HepG2 (cell line): ENCODE data around the gene TSACC. TPM values are rescaled to one million over a fixed set of nuclear protein-coding genes. Genes with fewer than 3 reads are reported as not detected.
A peak's percentile ranks its signal among the peaks of the same experiment; 100 is the strongest.

Experiments
- CEBPG ChIP-seq: IDR thresholded peaks from 2 replicates; pipeline ENCODE4 v1.6.1; 2016
- DPF2 ChIP-seq: sonication (generic); formaldehyde crosslinking; IDR thresholded peaks from 2 replicates; pipeline ENCODE4 v1.4.0; 2020; ENCODE audit warnings: mild to moderate bottlenecking, low read depth, missing genetic modification reagents, borderline replicate concordance
- EED ChIP-seq: sonication (generic); formaldehyde crosslinking; IDR thresholded peaks from 2 replicates; pipeline ENCODE4 v1.5.0; 2020; ENCODE audit warnings: mild to moderate bottlenecking, missing genetic modification reagents
- FOXM1 ChIP-seq: sonication (generic); formaldehyde crosslinking; IDR thresholded peaks from 2 replicates; pipeline ENCODE4 v1.5.0; 2020; ENCODE audit warnings: missing genetic modification reagents
- MLLT10 ChIP-seq: sonication (generic); formaldehyde crosslinking; IDR thresholded peaks from 2 replicates; pipeline ENCODE4 v1.4.0; 2020; ENCODE audit warnings: missing genetic modification reagents
- NCOA2 ChIP-seq: sonication (generic); formaldehyde crosslinking; IDR thresholded peaks from 2 replicates; pipeline ENCODE4 v1.8.0; 2022; ENCODE audit warnings: inconsistent platforms
- PHF5A ChIP-seq: IDR thresholded peaks from one replicate; pipeline ENCODE4 v1.6.1; 2018; ENCODE audit warnings: low read depth, missing genetic modification reagents; ENCODE audit not compliant: unreplicated experiment
- SAP130 ChIP-seq: IDR thresholded peaks from 2 replicates; pipeline ENCODE4 v1.6.1; 2016; ENCODE audit warnings: low read depth
- SETDB1 ChIP-seq: sonication (generic); formaldehyde crosslinking; IDR thresholded peaks from 2 replicates; pipeline ENCODE4 v1.5.1; 2020; ENCODE audit warnings: missing genetic modification reagents, mild to moderate bottlenecking, borderline replicate concordance
- SNAI1 ChIP-seq: sonication (generic); formaldehyde crosslinking; IDR thresholded peaks from 2 replicates; pipeline ENCODE4 v1.5.0; 2020; ENCODE audit warnings: mild to moderate bottlenecking, missing genetic modification reagents, borderline replicate concordance
- ZC3H4 ChIP-seq: sonication (generic); formaldehyde crosslinking; IDR thresholded peaks from 2 replicates; pipeline ENCODE4 v1.4.0; 2020; ENCODE audit warnings: missing genetic modification reagents, borderline replicate concordance
- ZFP41 ChIP-seq: sonication (generic); formaldehyde crosslinking; IDR thresholded peaks from 2 replicates; pipeline ENCODE4 v1.4.0; 2020; ENCODE audit warnings: mild to moderate bottlenecking, missing genetic modification reagents, borderline replicate concordance
- ZKSCAN8 ChIP-seq: IDR thresholded peaks from 2 replicates; pipeline ENCODE4 v1.6.1; 2016; ENCODE audit warnings: borderline replicate concordance, missing genetic modification reagents, missing compliant biosample characterization
- ZNF225 ChIP-seq: sonication (generic); formaldehyde crosslinking; IDR thresholded peaks from 2 replicates; pipeline ENCODE4 v1.4.0; 2020; ENCODE audit warnings: mild to moderate bottlenecking, missing genetic modification reagents
- ZNF572 ChIP-seq: sonication (generic); formaldehyde crosslinking; IDR thresholded peaks from 2 replicates; pipeline ENCODE4 v1.5.1; 2020; ENCODE audit warnings: mild to moderate bottlenecking, missing genetic modification reagents
- ZNF670 ChIP-seq: sonication (generic); formaldehyde crosslinking; IDR thresholded peaks from 2 replicates; pipeline ENCODE4 v1.8.0; 2022; ENCODE audit warnings: mild to moderate bottlenecking, missing genetic modification reagents, borderline replicate concordance
- polyA plus RNA-seq, 8 experiments: library from polyadenylated mRNA; depleted of rRNA in 3 of 8; stranded (reverse) in 7 of 8; unstranded in 1 of 8; fragments of >200 nt; fragmentation: Illumina TruSeq in 4 of 8; extraction: Trizol in 4 of 8; gene quantifications; 2 replicates each; pipeline versions ENCODE4 v1.2.1 to v1.2.3, GENCODE V29; 2011 to 2016; ENCODE audit warnings: low read depth in 4 of 8, missing spikeins in 1 of 8, mixed read lengths in 1 of 8; ENCODE audit not compliant: insufficient read depth in 1 of 8
- total RNA-seq, 5 experiments: library from RNA; depleted of rRNA; stranded (reverse); fragments of >200 nt; fragmentation: Illumina TruSeq; extraction: Trizol; gene quantifications; 2 replicates each; pipeline ENCODE4 v1.2.3, GENCODE V29; 2016; ENCODE audit warnings: low read depth in 1 of 5
- TF ChIP-seq, protein P1 (sequence below): sonication (generic); formaldehyde crosslinking; IDR thresholded peaks from 2 replicates; pipeline ENCODE4 v1.4.0; 2020; ENCODE audit warnings: low read depth, missing genetic modification reagents
- TF ChIP-seq, protein P2 (sequence below): sonication (generic); formaldehyde crosslinking; IDR thresholded peaks from 2 replicates; pipeline ENCODE4 v1.5.1; 2020; ENCODE audit warnings: mild to moderate bottlenecking, missing genetic modification reagents, borderline replicate concordance
- TF ChIP-seq, protein P3 (sequence below): sonication (generic); formaldehyde crosslinking; IDR thresholded peaks from 2 replicates; pipeline ENCODE4 v1.4.0; 2020; ENCODE audit warnings: missing genetic modification reagents

Gene TSACC
- total and polyA plus RNA-seq, 2 of the 13 experiments (the other 11 are each of a cell fraction or from before 2014, with no cell fraction given) = 1.5 to 2.6 TPM

DNA sequence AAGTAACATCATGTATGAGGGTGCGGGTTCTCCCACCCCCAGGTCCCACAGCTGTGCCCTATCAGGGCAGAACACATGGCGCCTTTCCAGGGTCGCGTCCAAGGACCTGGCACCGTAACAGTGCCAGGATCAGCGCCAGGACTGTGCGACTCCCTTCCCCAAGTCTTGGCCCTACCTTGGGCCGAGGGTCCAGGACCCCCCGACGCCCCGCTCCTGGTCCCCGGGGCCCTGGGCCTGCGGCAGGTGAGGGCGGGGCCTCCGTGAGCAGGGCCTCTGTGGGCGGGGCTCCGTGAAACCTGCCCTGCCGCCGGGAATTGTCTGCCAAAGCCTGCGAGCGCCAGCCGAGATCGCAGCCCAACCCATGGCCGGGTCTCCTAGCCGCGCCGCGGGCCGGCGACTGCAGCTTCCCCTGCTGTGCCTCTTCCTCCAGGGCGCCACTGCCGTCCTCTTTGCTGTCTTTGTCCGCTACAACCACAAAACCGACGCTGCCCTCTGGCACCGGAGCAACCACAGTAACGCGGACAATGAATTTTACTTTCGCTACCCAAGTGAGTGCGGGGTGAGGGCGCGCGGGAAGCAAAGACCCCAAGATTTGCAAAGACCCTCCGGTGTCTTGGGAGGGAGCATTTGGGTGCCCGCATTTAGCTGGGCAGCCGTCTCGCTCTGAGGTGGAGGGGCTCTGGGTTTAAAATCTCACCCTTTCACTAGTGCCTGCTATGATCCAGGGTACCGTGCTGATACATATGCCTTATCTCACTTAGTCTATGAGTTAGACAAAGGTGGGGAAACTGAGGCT, 30.8 kb downstream of the TSACC start, which contains the start of gene RHBG (continued):
- TF ChIP-seq, protein P1, sequence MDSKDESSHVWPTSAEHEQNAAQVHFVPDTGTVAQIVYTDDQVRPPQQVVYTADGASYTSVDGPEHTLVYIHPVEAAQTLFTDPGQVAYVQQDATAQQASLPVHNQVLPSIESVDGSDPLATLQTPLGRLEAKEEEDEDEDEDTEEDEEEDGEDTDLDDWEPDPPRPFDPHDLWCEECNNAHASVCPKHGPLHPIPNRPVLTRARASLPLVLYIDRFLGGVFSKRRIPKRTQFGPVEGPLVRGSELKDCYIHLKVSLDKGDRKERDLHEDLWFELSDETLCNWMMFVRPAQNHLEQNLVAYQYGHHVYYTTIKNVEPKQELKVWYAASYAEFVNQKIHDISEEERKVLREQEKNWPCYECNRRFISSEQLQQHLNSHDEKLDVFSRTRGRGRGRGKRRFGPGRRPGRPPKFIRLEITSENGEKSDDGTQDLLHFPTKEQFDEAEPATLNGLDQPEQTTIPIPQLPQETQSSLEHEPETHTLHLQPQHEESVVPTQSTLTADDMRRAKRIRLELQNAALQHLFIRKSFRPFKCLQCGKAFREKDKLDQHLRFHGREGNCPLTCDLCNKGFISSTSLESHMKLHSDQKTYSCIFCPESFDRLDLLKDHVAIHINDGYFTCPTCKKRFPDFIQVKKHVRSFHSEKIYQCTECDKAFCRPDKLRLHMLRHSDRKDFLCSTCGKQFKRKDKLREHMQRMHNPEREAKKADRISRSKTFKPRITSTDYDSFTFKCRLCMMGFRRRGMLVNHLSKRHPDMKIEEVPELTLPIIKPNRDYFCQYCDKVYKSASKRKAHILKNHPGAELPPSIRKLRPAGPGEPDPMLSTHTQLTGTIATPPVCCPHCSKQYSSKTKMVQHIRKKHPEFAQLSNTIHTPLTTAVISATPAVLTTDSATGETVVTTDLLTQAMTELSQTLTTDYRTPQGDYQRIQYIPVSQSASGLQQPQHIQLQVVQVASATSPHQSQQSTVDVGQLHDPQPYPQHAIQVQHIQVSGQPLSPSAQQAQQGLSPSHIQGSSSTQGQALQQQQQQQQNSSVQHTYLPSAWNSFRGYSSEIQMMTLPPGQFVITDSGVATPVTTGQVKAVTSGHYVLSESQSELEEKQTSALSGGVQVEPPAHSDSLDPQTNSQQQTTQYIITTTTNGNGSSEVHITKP (CRISPR knock-in tag) = 0 out of 2 replicates have a peak, but pooled peaks have one; percentile 10
- TF ChIP-seq ZKSCAN8 (CRISPR knock-in tag) = no peak; the same call in 1 of the 2 replicates
- TF ChIP-seq, protein P2, sequence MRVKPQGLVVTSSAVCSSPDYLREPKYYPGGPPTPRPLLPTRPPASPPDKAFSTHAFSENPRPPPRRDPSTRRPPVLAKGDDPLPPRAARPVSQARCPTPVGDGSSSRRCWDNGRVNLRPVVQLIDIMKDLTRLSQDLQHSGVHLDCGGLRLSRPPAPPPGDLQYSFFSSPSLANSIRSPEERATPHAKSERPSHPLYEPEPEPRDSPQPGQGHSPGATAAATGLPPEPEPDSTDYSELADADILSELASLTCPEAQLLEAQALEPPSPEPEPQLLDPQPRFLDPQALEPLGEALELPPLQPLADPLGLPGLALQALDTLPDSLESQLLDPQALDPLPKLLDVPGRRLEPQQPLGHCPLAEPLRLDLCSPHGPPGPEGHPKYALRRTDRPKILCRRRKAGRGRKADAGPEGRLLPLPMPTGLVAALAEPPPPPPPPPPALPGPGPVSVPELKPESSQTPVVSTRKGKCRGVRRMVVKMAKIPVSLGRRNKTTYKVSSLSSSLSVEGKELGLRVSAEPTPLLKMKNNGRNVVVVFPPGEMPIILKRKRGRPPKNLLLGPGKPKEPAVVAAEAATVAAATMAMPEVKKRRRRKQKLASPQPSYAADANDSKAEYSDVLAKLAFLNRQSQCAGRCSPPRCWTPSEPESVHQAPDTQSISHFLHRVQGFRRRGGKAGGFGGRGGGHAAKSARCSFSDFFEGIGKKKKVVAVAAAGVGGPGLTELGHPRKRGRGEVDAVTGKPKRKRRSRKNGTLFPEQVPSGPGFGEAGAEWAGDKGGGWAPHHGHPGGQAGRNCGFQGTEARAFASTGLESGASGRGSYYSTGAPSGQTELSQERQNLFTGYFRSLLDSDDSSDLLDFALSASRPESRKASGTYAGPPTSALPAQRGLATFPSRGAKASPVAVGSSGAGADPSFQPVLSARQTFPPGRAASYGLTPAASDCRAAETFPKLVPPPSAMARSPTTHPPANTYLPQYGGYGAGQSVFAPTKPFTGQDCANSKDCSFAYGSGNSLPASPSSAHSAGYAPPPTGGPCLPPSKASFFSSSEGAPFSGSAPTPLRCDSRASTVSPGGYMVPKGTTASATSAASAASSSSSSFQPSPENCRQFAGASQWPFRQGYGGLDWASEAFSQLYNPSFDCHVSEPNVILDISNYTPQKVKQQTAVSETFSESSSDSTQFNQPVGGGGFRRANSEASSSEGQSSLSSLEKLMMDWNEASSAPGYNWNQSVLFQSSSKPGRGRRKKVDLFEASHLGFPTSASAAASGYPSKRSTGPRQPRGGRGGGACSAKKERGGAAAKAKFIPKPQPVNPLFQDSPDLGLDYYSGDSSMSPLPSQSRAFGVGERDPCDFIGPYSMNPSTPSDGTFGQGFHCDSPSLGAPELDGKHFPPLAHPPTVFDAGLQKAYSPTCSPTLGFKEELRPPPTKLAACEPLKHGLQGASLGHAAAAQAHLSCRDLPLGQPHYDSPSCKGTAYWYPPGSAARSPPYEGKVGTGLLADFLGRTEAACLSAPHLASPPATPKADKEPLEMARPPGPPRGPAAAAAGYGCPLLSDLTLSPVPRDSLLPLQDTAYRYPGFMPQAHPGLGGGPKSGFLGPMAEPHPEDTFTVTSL (CRISPR knock-in tag) = no peak
- no peak; the same call in none of the 2 replicates for TF ChIP-seq NCOA2
- TF ChIP-seq ZNF572 = no peak
- 0 out of 2 replicates have a peak, but pooled peaks have one; percentile 6 for TF ChIP-seq CEBPG (CRISPR knock-in tag)
- no peak for TF ChIP-seq FOXM1
- no peak for TF ChIP-seq SETDB1 (CRISPR knock-in tag)
- no peak for TF ChIP-seq MLLT10 (CRISPR knock-in tag)
- no peak for TF ChIP-seq ZC3H4 (CRISPR knock-in tag)
- TF ChIP-seq DPF2 (CRISPR knock-in tag) = 0 out of 2 replicates have a peak, but pooled peaks have one; percentile 14
- TF ChIP-seq ZNF225 (CRISPR knock-in tag) = no peak; the same call in none of the 2 replicates
- TF ChIP-seq, protein P3, sequence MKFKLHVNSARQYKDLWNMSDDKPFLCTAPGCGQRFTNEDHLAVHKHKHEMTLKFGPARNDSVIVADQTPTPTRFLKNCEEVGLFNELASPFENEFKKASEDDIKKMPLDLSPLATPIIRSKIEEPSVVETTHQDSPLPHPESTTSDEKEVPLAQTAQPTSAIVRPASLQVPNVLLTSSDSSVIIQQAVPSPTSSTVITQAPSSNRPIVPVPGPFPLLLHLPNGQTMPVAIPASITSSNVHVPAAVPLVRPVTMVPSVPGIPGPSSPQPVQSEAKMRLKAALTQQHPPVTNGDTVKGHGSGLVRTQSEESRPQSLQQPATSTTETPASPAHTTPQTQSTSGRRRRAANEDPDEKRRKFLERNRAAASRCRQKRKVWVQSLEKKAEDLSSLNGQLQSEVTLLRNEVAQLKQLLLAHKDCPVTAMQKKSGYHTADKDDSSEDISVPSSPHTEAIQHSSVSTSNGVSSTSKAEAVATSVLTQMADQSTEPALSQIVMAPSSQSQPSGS (CRISPR knock-in tag) = peak; percentile 64
- TF ChIP-seq SAP130 (CRISPR knock-in tag) = peak; percentile 86
- no peak for TF ChIP-seq SNAI1
- TF ChIP-seq ZNF670 (CRISPR knock-in tag) = no peak
- TF ChIP-seq ZFP41 (CRISPR knock-in tag) = no peak
- TF ChIP-seq PHF5A (CRISPR knock-in tag) = peak; percentile 30
- no peak for TF ChIP-seq EED (CRISPR knock-in tag)
